ENCODE results near the gene TAPBP. TPM values are rescaled to one million over a fixed set of nuclear protein-coding genes. Genes with fewer than 3 reads are reported as not detected.

The TAPBP gene
- polyA plus RNA-seq, 3 donors from 2014 or later: 303 to 707 (median 457) TPM

GRCh38 chr6:33297956-33298772 is 15.7 kb downstream of the TAPBP start:
- peak overlapping the region; percentile 95 to 99 (median 98) for H3K27ac Mint-ChIP-seq
- H3K27me3 Mint-ChIP-seq (ENCODE audit: low read depth in 3 of 3): peaks cover 14 to 23% (median 17%) of the 10 kb centered on the region in 3 donors
- DNase-seq: peak; percentile 43 to 53 (median 45)
- H3K9me3 Mint-ChIP-seq: no peaks in the 10 kb centered on the region
- H3K4me1 Mint-ChIP-seq: peaks cover 33 to 45% of the 10 kb centered on the region in 2 donors
- peaks cover 4 to 15% (median 5%) of the 10 kb centered on the region in 3 donors for H3K36me3 Mint-ChIP-seq
- peak overlapping the region; percentile 93 to 100 (median 99) for H3K4me3 Mint-ChIP-seq

- Mint-ChIP-seq H3K27ac (peak overlapping the region; percentile 45 to 98 (median 80)), H3K27me3 (ENCODE audit: low read depth in 3 of 3) (peaks cover 14 to 20% (median 17%) of the 10 kb centered on the region in 3 donors), H3K4me3 (peak overlapping the region; percentile 69 to 100 (median 98))
These were observed 16.4 kb downstream of the TAPBP start for GRCh38 chr6:33297406-33297955.

GRCh38 chr6:33296797-33297405 is 17.0 kb downstream of the TAPBP start:
- H3K27me3 Mint-ChIP-seq (ENCODE audit: low read depth in 3 of 3): peaks cover 14 to 20% (median 17%) of the 10 kb centered on the region in 3 donors
- H3K4me3 Mint-ChIP-seq: peak overlapping the region; percentile 69 to 100 (median 98)
- H3K36me3 Mint-ChIP-seq: peaks cover 4 to 21% (median 7%) of the 10 kb centered on the region in 3 donors
- H3K9me3 Mint-ChIP-seq: no peaks in the 10 kb centered on the region
- peaks cover 33 to 45% of the 10 kb centered on the region in 2 donors for H3K4me1 Mint-ChIP-seq
- no peak for DNase-seq
- H3K27ac Mint-ChIP-seq: peak overlapping the region; percentile 72 to 98 (median 88)

More at GRCh38 chr6:33297406-33297955, 16.4 kb downstream of the TAPBP start:
- Mint-ChIP-seq H3K36me3 (peaks cover 4 to 18% (median 7%) of the 10 kb centered on the region in 3 donors), H3K4me1 (peaks cover 33 to 45% of the 10 kb centered on the region in 2 donors), H3K9me3 (no peaks in the 10 kb centered on the region)
- no peak for DNase-seq

GRCh38 chr6:33295621-33296369 is 18.1 kb downstream of the TAPBP start:
- H3K4me1 Mint-ChIP-seq: peaks cover 34 to 43% of the 10 kb centered on the region in 2 donors
- H3K4me3 Mint-ChIP-seq: peak overlapping the region in 4 of 5 donors; percentile 14 to 79 (median 76)
- no peaks in the 10 kb centered on the region for H3K9me3 Mint-ChIP-seq
- no peak for DNase-seq
- peaks cover 14 to 18% (median 17%) of the 10 kb centered on the region in 3 donors for H3K27me3 Mint-ChIP-seq (ENCODE audit: low read depth in 3 of 3)
- peaks cover 4 to 22% (median 4%) of the 10 kb centered on the region in 3 donors for H3K36me3 Mint-ChIP-seq
- H3K27ac Mint-ChIP-seq: peak overlapping the region in 5 of 6 donors; percentile 42 to 95 (median 77)

- H3K9me3 Mint-ChIP-seq: no peaks in the 10 kb centered on the region
- H3K4me3 Mint-ChIP-seq: no peak overlapping the region
- H3K27me3 Mint-ChIP-seq (ENCODE audit: low read depth in 3 of 3): peaks cover 7 to 14% (median 7%) of the 10 kb centered on the region in 3 donors
- peaks cover 4 to 22% (median 4%) of the 10 kb centered on the region in 3 donors for H3K36me3 Mint-ChIP-seq
- H3K27ac Mint-ChIP-seq: peak overlapping the region in 2 of 6 donors; percentile 22 to 71
- DNase-seq: no peak
- H3K4me1 Mint-ChIP-seq: peaks cover 36 to 44% of the 10 kb centered on the region in 2 donors
These were observed 19.6 kb downstream of the TAPBP start for GRCh38 chr6:33294086-33294823.

GRCh38 chr6:33292996-33293682 is 20.7 kb downstream of the TAPBP start:
- Mint-ChIP-seq H3K27ac (no peak overlapping the region), H3K4me1 (peaks cover 47 to 53% of the 10 kb centered on the region in 2 donors), H3K4me3 (no peak overlapping the region), H3K27me3 (ENCODE audit: low read depth in 3 of 3) (peaks cover 2 to 8% (median 2%) of the 10 kb centered on the region in 3 donors), H3K9me3 (no peaks in the 10 kb centered on the region), H3K36me3 (peaks cover 8 to 25% (median 8%) of the 10 kb centered on the region in 3 donors)
- DNase-seq: no peak

GRCh38 chr6:33290459-33290858 is 23.4 kb downstream of the TAPBP start:
- peaks cover 8 to 38% (median 13%) of the 10 kb centered on the region in 3 donors for H3K36me3 Mint-ChIP-seq
- H3K27ac Mint-ChIP-seq: peak overlapping the region in 5 of 6 donors; percentile 51 to 97 (median 87)
- no peak for DNase-seq
- peak overlapping the region; percentile 97 to 99 (median 98) for H3K4me3 Mint-ChIP-seq
- peaks cover 0 to 5% (median 2%) of the 10 kb centered on the region in 3 donors for H3K27me3 Mint-ChIP-seq (ENCODE audit: low read depth in 3 of 3)
- H3K9me3 Mint-ChIP-seq: no peaks in the 10 kb centered on the region
- H3K4me1 Mint-ChIP-seq: peaks cover 49 to 50% of the 10 kb centered on the region in 2 donors

- Mint-ChIP-seq H3K27me3 (ENCODE audit: low read depth in 3 of 3) (peaks cover 0 to 5% (median 2%) of the 10 kb centered on the region in 3 donors), H3K27ac (peak overlapping the region; percentile 87 to 97 (median 94)), H3K4me3 (peak overlapping the region; percentile 97 to 99 (median 98)), H3K4me1 (peaks cover 49 to 50% of the 10 kb centered on the region in 2 donors), H3K9me3 (no peaks in the 10 kb centered on the region), H3K36me3 (peaks cover 8 to 38% (median 13%) of the 10 kb centered on the region in 3 donors)
- DNase-seq: no peak
These were observed 24.0 kb downstream of the TAPBP start for GRCh38 chr6:33289784-33290315.

GRCh38 chr6:33288921-33289783 is 24.7 kb downstream of the TAPBP start, which contains the start of the genes PFDN6 and WDR46:
Gene PFDN6 (plus strand): TSS chr6:33289601. CDS start chr6:33289857, 256 bp downstream.
Gene WDR46 (minus strand): TSS chr6:33289239. CDS start chr6:33289170, 69 bp downstream.
- H3K27ac Mint-ChIP-seq: peak within 1 kb of the TSS; percentile 87 to 97 (median 94)
- peak within 1 kb of the TSS; percentile 97 to 99 (median 98) for H3K4me3 Mint-ChIP-seq
- peak; percentile 86 to 87 (median 86) for DNase-seq
- H3K4me1 Mint-ChIP-seq: peaks cover 50% of the 10 kb centered on the region in 2 donors
- peaks cover 8 to 40% (median 12%) of the 10 kb centered on the region in 3 donors for H3K36me3 Mint-ChIP-seq
- H3K9me3 Mint-ChIP-seq: no peaks in the 10 kb centered on the region
- H3K27me3 Mint-ChIP-seq (ENCODE audit: low read depth in 3 of 3): peaks cover 0 to 5% (median 2%) of the 10 kb centered on the region in 3 donors

GRCh38 chr6:33288141-33288920 is 25.5 kb downstream of the TAPBP start:
- Mint-ChIP-seq H3K4me1 (peaks cover 50% of the 10 kb centered on the region in 2 donors), H3K36me3 (peaks cover 7 to 37% (median 9%) of the 10 kb centered on the region in 3 donors), H3K27ac (peak overlapping the region; percentile 87 to 97 (median 94)), H3K4me3 (peak overlapping the region; percentile 97 to 99 (median 98)), H3K27me3 (ENCODE audit: low read depth in 3 of 3) (peaks cover 0 to 5% (median 2%) of the 10 kb centered on the region in 3 donors), H3K9me3 (no peaks in the 10 kb centered on the region)
- no peak for DNase-seq

Data from immature natural killer cell (primary cell).